Measurements from ENCODE around the gene NRXN3. TPM values are rescaled to one million over a fixed set of nuclear protein-coding genes. Genes with fewer than 3 reads are reported as not detected.

The NRXN3 gene
- total and polyA plus RNA-seq, 4 donors = 21.9 to 73.4 (median 65.7) TPM

DNA sequence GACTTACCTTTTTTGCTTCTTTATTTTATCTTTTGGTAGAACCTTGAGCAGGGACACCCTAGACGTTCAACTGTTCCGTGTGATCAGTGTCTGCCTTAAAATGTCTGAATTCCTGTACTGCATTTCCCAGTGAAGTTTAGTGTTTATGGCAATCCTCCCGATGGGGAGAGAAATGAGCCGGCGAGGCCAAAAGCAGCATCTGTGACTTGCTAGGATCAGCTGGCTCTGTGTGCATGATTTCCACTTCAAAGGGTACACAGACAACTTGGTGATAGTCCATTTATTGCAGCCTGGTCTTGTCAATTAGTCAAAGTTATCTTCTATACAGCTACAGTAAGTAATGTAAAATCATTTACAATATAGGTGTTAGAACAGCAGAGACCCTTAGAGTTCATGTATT is 1272.6 kb downstream of the NRXN3 start:
- Histone ChIP-seq H3K27me3 (ENCODE audit: control insufficient read depth, insufficient read depth, low read length) (no peaks in the 10 kb centered on the region), H3K36me3 (ENCODE audit: control insufficient read depth, insufficient read depth, low read length) (no peaks in the 10 kb centered on the region), H3K27ac (ENCODE audit: low read depth, low read length) (no peak overlapping the region), H3K4me1 (ENCODE audit: control insufficient read depth, insufficient read depth, low read length) (no peaks in the 10 kb centered on the region), H3K4me3 (ENCODE audit: low read depth, low read length) (no peak overlapping the region), H3K9me3 (ENCODE audit: control insufficient read depth, insufficient read depth, low read length) (no peaks in the 10 kb centered on the region)
- DNase-seq (ENCODE audit: low read depth in 4 of 6, low spot score in 6 of 6) = peak in 3 of 6 donors; percentile 32 to 89 (median 81)
- whole genome bisulfite sequencing (ENCODE audit: insufficient coverage) = 64% methylated on average over 3 of the region's 5 CpGs

DNA sequence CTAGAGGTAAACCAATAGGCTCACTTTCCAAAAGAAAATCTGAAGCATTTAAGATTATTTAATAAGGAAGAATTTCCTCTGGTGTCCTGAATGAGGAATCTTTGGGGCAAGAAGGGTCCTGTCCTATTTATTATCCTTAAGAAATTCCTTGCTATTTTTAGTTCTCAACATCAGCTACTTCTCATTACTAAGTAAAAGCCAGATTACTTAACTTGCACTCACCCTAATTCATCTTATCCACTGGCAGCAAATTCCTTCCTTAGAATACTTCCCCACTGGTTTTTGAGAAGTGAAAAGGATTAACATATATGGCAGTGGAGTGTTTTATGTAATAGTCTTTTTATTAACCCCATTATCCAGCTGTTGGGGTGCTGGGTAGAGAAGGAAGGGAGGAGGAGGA is 1273.4 kb downstream of the NRXN3 start:
- DNase-seq (ENCODE audit: low read depth in 4 of 6, low spot score in 6 of 6) = no peak
- Histone ChIP-seq H3K9me3 (ENCODE audit: control insufficient read depth, insufficient read depth, low read length) (no peaks in the 10 kb centered on the region), H3K36me3 (ENCODE audit: control insufficient read depth, insufficient read depth, low read length) (no peaks in the 10 kb centered on the region), H3K27ac (ENCODE audit: low read depth, low read length) (no peak overlapping the region), H3K27me3 (ENCODE audit: control insufficient read depth, insufficient read depth, low read length) (no peaks in the 10 kb centered on the region), H3K4me1 (ENCODE audit: control insufficient read depth, insufficient read depth, low read length) (no peaks in the 10 kb centered on the region), H3K4me3 (ENCODE audit: low read depth, low read length) (no peak overlapping the region)

GRCh38 chr14:79448960-79449359 is 1278.8 kb downstream of the NRXN3 start:
- no peaks in the 10 kb centered on the region for H3K36me3 ChIP-seq (ENCODE audit: control insufficient read depth, insufficient read depth, low read length)
- no peak overlapping the region for H3K4me3 ChIP-seq (ENCODE audit: low read depth, low read length)
- H3K9me3 ChIP-seq (ENCODE audit: control insufficient read depth, insufficient read depth, low read length) = no peaks in the 10 kb centered on the region
- no peaks in the 10 kb centered on the region for H3K27me3 ChIP-seq (ENCODE audit: control insufficient read depth, insufficient read depth, low read length)
- H3K27ac ChIP-seq (ENCODE audit: low read depth, low read length) = no peak overlapping the region
- 27% methylated on average over 3 of the region's 6 CpGs for WGBS (ENCODE audit: insufficient coverage)
- DNase-seq (ENCODE audit: low read depth in 4 of 6, low spot score in 6 of 6) = peak in 1 of 6 donors; percentile 74
- no peaks in the 10 kb centered on the region for H3K4me1 ChIP-seq (ENCODE audit: control insufficient read depth, insufficient read depth, low read length)

DNA sequence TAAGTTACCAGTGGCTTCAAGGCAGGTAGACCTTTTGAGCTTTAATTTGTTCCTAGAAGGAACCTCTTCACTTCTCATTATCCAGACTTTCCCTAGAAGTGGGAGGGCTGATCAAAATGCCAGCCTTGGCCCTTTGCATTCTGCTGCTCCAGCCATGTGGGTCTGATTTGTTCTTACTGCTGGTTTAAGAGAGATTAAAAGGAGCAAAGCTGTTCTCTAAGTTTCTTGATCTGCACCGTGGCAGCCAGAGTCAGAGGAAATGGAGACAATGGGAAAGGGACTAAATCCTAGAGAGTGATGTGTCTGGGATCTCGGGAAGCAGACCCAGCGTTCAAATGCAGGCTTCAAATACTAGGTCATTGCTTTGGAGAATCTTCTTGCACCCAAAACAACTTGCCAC is 1281.4 kb downstream of the NRXN3 start:
- H3K36me3 ChIP-seq (ENCODE audit: control insufficient read depth, insufficient read depth, low read length) = no peaks in the 10 kb centered on the region
- no peaks in the 10 kb centered on the region for H3K27me3 ChIP-seq (ENCODE audit: control insufficient read depth, insufficient read depth, low read length)
- H3K27ac ChIP-seq (ENCODE audit: low read depth, low read length) = no peak overlapping the region
- H3K4me3 ChIP-seq (ENCODE audit: low read depth, low read length) = no peak overlapping the region
- no peaks in the 10 kb centered on the region for H3K4me1 ChIP-seq (ENCODE audit: control insufficient read depth, insufficient read depth, low read length)
- 60% methylated on average over 1 of the region's 3 CpGs for WGBS (ENCODE audit: insufficient coverage)
- no peak for DNase-seq (ENCODE audit: low read depth in 4 of 6, low spot score in 6 of 6)
- no peaks in the 10 kb centered on the region for H3K9me3 ChIP-seq (ENCODE audit: control insufficient read depth, insufficient read depth, low read length)

DNA sequence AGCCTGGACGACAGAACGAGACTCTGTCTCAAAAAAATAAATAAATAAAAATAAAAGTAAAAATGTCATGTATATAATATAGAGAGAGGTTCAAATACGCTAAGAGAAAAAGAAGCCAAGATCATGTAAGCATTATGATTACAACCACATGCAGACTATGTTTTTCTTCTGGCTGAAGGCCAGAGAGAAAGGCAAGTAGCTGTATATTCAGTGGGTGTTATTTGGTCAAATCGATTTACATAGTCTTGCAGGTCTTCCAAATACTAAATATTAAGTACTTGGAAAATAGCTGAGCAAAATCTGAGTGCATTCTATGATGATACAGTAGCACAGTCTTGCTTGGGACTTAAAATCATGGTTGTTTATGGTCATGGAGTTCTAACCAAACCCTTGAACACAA is 1283.1 kb downstream of the NRXN3 start:
- H3K36me3 ChIP-seq (ENCODE audit: control insufficient read depth, insufficient read depth, low read length) = no peaks in the 10 kb centered on the region
- H3K9me3 ChIP-seq (ENCODE audit: control insufficient read depth, insufficient read depth, low read length) = no peaks in the 10 kb centered on the region
- H3K27ac ChIP-seq (ENCODE audit: low read depth, low read length) = no peak overlapping the region
- no peaks in the 10 kb centered on the region for H3K27me3 ChIP-seq (ENCODE audit: control insufficient read depth, insufficient read depth, low read length)
- no peaks in the 10 kb centered on the region for H3K4me1 ChIP-seq (ENCODE audit: control insufficient read depth, insufficient read depth, low read length)
- WGBS (ENCODE audit: insufficient coverage) = no CpG with 5 or more reads among the region's 4 CpGs
- no peak overlapping the region for H3K4me3 ChIP-seq (ENCODE audit: low read depth, low read length)
- DNase-seq (ENCODE audit: low read depth in 4 of 6, low spot score in 6 of 6) = no peak

DNA sequence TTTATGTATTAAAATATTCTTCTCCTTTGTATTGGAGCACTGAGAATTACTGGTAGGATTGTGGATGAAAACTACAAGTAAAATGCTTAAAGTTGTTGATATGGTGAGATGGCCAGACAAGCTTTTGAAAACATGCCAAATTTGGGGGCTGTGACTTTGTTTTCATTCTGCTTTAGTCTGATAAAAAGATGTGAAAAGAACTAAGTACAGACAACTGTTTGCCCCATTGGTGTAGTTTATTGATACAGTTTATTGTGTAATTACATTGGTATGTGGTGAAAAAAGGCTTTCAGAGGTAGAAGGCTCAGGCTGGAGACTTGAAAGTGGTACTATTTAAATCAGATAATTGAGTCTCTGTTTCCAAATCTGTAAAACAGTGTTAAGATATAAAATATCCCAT is 1294.3 kb downstream of the NRXN3 start:
- no peak overlapping the region for H3K27ac ChIP-seq (ENCODE audit: low read depth, low read length)
- no peak for DNase-seq (ENCODE audit: low read depth in 4 of 6, low spot score in 6 of 6)
- no peaks in the 10 kb centered on the region for H3K4me1 ChIP-seq (ENCODE audit: control insufficient read depth, insufficient read depth, low read length)
- H3K9me3 ChIP-seq (ENCODE audit: control insufficient read depth, insufficient read depth, low read length) = no peaks in the 10 kb centered on the region
- no peak overlapping the region for H3K4me3 ChIP-seq (ENCODE audit: low read depth, low read length)
- H3K27me3 ChIP-seq (ENCODE audit: control insufficient read depth, insufficient read depth, low read length) = no peaks in the 10 kb centered on the region
- no peaks in the 10 kb centered on the region for H3K36me3 ChIP-seq (ENCODE audit: control insufficient read depth, insufficient read depth, low read length)

- Histone ChIP-seq H3K27me3 (ENCODE audit: control insufficient read depth, insufficient read depth, low read length) (no peaks in the 10 kb centered on the region), H3K27ac (ENCODE audit: low read depth, low read length) (no peak overlapping the region), H3K36me3 (ENCODE audit: control insufficient read depth, insufficient read depth, low read length) (no peaks in the 10 kb centered on the region), H3K9me3 (ENCODE audit: control insufficient read depth, insufficient read depth, low read length) (no peaks in the 10 kb centered on the region), H3K4me3 (ENCODE audit: low read depth, low read length) (no peak overlapping the region), H3K4me1 (ENCODE audit: control insufficient read depth, insufficient read depth, low read length) (no peaks in the 10 kb centered on the region)
- no CpG with 5 or more reads among the region's 3 CpGs for WGBS (ENCODE audit: insufficient coverage)
- no peak for DNase-seq (ENCODE audit: low read depth in 4 of 6, low spot score in 6 of 6)
These were observed 1295.5 kb downstream of the NRXN3 start for GRCh38 chr14:79465651-79466050.

DNA sequence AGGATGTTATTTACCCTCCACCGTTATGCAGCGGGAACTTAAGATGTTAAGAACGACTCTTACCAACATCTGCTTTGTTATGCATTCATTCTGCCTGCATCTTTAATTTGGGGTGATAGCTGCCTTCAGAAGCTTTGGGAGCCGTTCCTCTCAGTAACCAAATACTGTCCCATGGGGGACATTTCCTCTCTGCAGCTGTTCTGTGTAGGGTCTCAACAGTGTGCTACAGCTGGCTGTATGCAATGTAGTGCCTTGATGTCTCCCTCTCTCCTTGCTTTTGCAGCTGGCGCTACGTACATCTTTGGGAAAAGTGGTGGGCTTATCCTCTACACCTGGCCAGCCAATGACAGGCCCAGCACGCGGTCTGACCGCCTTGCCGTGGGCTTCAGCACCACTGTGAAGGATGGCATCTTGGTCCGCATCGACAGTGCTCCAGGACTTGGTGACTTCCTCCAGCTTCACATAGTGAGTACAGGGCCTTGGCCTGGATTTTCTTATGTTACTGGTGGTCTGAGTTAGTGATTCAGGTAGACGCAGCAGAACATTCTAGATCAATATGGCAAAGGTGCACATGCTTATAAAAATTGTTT is 1296.9 kb downstream of the NRXN3 start:
- WGBS (ENCODE audit: insufficient coverage) = 95% methylated on average over 8 of the region's 13 CpGs

DNA sequence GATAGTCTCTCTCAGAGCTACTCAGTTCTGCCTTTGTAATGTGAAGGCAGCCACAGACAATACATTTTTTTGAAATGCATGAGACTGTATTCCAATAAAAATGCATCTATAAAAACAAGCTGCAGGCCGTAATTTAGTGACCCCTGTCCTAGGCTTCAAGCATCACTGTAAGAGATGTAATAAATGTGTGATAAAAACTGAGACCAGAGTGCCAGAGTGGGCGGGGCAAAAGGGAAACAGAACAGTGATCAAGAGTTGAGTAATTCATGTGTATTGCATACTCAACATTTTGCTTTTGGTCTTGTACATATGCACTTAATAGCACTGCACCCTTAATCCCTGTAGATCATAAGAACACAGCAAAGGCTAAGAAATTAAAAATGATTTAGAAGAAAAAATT is 1297.7 kb downstream of the NRXN3 start:
- H3K4me3 ChIP-seq (ENCODE audit: low read depth, low read length) = no peak overlapping the region
- no peaks in the 10 kb centered on the region for H3K27me3 ChIP-seq (ENCODE audit: control insufficient read depth, insufficient read depth, low read length)
- no peak overlapping the region for H3K27ac ChIP-seq (ENCODE audit: low read depth, low read length)
- DNase-seq (ENCODE audit: low read depth in 4 of 6, low spot score in 6 of 6) = no peak
- H3K9me3 ChIP-seq (ENCODE audit: control insufficient read depth, insufficient read depth, low read length) = no peaks in the 10 kb centered on the region
- WGBS (ENCODE audit: insufficient coverage) = 83% methylated on average over 1 of the region's 2 CpGs
- H3K36me3 ChIP-seq (ENCODE audit: control insufficient read depth, insufficient read depth, low read length) = no peaks in the 10 kb centered on the region
- H3K4me1 ChIP-seq (ENCODE audit: control insufficient read depth, insufficient read depth, low read length) = no peaks in the 10 kb centered on the region

More for the DNA sequence above, 1296.9 kb downstream of the NRXN3 start:
- H3K4me1 ChIP-seq (ENCODE audit: control insufficient read depth, insufficient read depth, low read length) = no peaks in the 10 kb centered on the region
- no peak overlapping the region for H3K4me3 ChIP-seq (ENCODE audit: low read depth, low read length)
- no peak overlapping the region for H3K27ac ChIP-seq (ENCODE audit: low read depth, low read length)
- H3K36me3 ChIP-seq (ENCODE audit: control insufficient read depth, insufficient read depth, low read length) = no peaks in the 10 kb centered on the region
- no peaks in the 10 kb centered on the region for H3K9me3 ChIP-seq (ENCODE audit: control insufficient read depth, insufficient read depth, low read length)
- DNase-seq (ENCODE audit: low read depth in 4 of 6, low spot score in 6 of 6) = peak in 1 of 6 donors; percentile 86
- no peaks in the 10 kb centered on the region for H3K27me3 ChIP-seq (ENCODE audit: control insufficient read depth, insufficient read depth, low read length)

DNA sequence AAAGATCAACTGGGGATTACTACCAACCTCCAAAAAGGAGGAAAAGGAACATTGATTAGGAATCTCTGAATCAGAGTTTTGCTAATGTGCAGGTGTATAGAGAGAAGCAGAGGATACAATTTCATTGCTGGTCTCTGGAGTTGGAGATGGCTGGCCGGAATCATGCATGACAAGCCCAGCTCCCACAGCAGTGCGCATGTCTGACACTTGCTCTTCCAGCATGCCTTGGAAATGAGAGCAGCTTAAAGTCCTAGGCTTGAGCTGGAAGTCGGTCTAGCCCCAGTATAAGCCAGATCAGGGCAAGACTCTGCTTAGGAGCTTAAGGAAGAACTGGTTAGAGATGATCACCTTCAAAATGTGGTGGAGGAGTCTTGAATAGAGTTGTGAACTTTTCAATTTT is 1298.3 kb downstream of the NRXN3 start:
- H3K27ac ChIP-seq (ENCODE audit: low read depth, low read length) = no peak overlapping the region
- no peak overlapping the region for H3K4me3 ChIP-seq (ENCODE audit: low read depth, low read length)
- no peaks in the 10 kb centered on the region for H3K27me3 ChIP-seq (ENCODE audit: control insufficient read depth, insufficient read depth, low read length)
- WGBS (ENCODE audit: insufficient coverage) = 86% methylated on average over 3 of the region's 3 CpGs
- no peaks in the 10 kb centered on the region for H3K4me1 ChIP-seq (ENCODE audit: control insufficient read depth, insufficient read depth, low read length)
- no peaks in the 10 kb centered on the region for H3K9me3 ChIP-seq (ENCODE audit: control insufficient read depth, insufficient read depth, low read length)
- H3K36me3 ChIP-seq (ENCODE audit: control insufficient read depth, insufficient read depth, low read length) = no peaks in the 10 kb centered on the region
- DNase-seq (ENCODE audit: low read depth in 4 of 6, low spot score in 6 of 6) = no peak
